Karpas-422 (cell line): ENCODE results near the gene EEF1AKMT3. TPM values are rescaled to one million over a fixed set of nuclear protein-coding genes. Genes with fewer than 3 reads are reported as not detected.

Source experiments
- DNase-seq: peaks from one replicate; pipeline ENCODE4 v3.0.0-alpha.2; 2015
- H2AFZ ChIP-seq: fragments of 200-600 bp; sonication (generic); 2 replicates; pipeline ENCODE4 v1.6.1; 2014; ENCODE audit warnings: antibody characterized with exemption, low read length, mixed read lengths
- H3K27ac ChIP-seq: fragments of 200-600 bp; sonication (generic); 2 replicates; pipeline ENCODE4 v1.5.1; 2014; ENCODE audit warnings: mild to moderate bottlenecking, low read length, moderate library complexity
- H3K27me3 ChIP-seq: fragments of 200-600 bp; sonication (generic); 2 replicates; pipeline ENCODE4 v1.6.1; 2014; ENCODE audit warnings: low read length, mixed read lengths
- H3K36me3 ChIP-seq: fragments of 200-600 bp; sonication (generic); 2 replicates; pipeline ENCODE4 v1.6.1; 2014; ENCODE audit warnings: low read length, mixed read lengths; ENCODE audit not compliant: insufficient read depth
- H3K4me1 ChIP-seq: fragments of 200-600 bp; sonication (generic); 2 replicates; pipeline ENCODE4 v1.6.1; 2014; ENCODE audit warnings: mild to moderate bottlenecking, low read length, mixed read lengths
- H3K4me2 ChIP-seq: fragments of 200-600 bp; sonication (generic); 2 replicates; pipeline ENCODE4 v1.6.1; 2014; ENCODE audit warnings: low read length, low read depth, mild to moderate bottlenecking; ENCODE audit not compliant: poor library complexity, severe bottlenecking
- H3K4me3 ChIP-seq: fragments of 200-600 bp; sonication (generic); 2 replicates; pipeline ENCODE4 v1.5.1; 2014; ENCODE audit warnings: mild to moderate bottlenecking, antibody characterized with exemption, low read length, mixed read lengths
- H3K79me2 ChIP-seq: fragments of 200-600 bp; sonication (generic); 2 replicates; pipeline ENCODE4 v1.6.1; 2014; ENCODE audit warnings: mild to moderate bottlenecking, low read length, mixed read lengths
- H3K9ac ChIP-seq: fragments of 200-600 bp; sonication (generic); 2 replicates; pipeline ENCODE4 v1.6.0; 2014; ENCODE audit warnings: low read length
- H3K9me2 ChIP-seq: fragments of 200-600 bp; sonication (generic), shearing (Covaris generic); replicated peaks from 2 replicates; pipeline ENCODE4 v1.6.0; 2014; ENCODE audit warnings: mild to moderate bottlenecking, low read length, moderate library complexity; ENCODE audit not compliant: insufficient read depth
- H3K9me3 ChIP-seq: fragments of 300-700, 200-600 bp; sonication (generic); 2 replicates; pipeline ENCODE4 v1.6.1; 2014; ENCODE audit warnings: low read length, mixed read lengths
- H4K20me1 ChIP-seq: fragments of 200-600 bp; sonication (generic); 2 replicates; pipeline ENCODE4 v1.6.1; 2014; ENCODE audit warnings: mild to moderate bottlenecking, antibody characterized with exemption, low read length, low read depth; ENCODE audit not compliant: insufficient read depth
- total RNA-seq: library from RNA; depleted of rRNA; stranded (reverse); fragments of >200 nt; shearing (Covaris generic); gene quantifications from 2 replicates; pipeline ENCODE4 v1.2.3, GENCODE V29; 2014; ENCODE audit warnings: low replicate concordance; rRNA removed

Gene EEF1AKMT3
- 4.1 and 5.5 TPM in 2 replicates for total RNA-seq

GRCh38 chr12:57772429-57773322, at the start of gene EEF1AKMT3:
TSS of gene EEF1AKMT3 (plus strand) at chr12:57772614. CDS start at chr12:57772725, 111 bp downstream.
- H3K9me2 ChIP-seq: no peaks in the 10 kb centered on the region
- H3K9ac ChIP-seq: peak within 1 kb of the TSS; percentile 85
- H3K4me1 ChIP-seq: peaks cover 27% of the 10 kb centered on the region
- H2AFZ ChIP-seq: peak within 1 kb of the TSS; percentile 94
- no peaks in the 10 kb centered on the region for H3K27me3 ChIP-seq
- H3K9me3 ChIP-seq: no peaks in the 10 kb centered on the region
- H3K27ac ChIP-seq: peak within 1 kb of the TSS; percentile 47; the same call in 1 of the 2 replicates
- peaks cover 4% of the 10 kb centered on the region; the same call in 1 of the 2 replicates for H3K36me3 ChIP-seq
- peak; percentile 64 for DNase-seq
- peak within 1 kb of the TSS; percentile 80 for H3K4me2 ChIP-seq
- peak within 1 kb of the TSS; percentile 94 for H3K4me3 ChIP-seq
- peaks cover 16% of the 10 kb centered on the region for H3K79me2 ChIP-seq
- H4K20me1 ChIP-seq: no peaks in the 10 kb centered on the region

- Histone ChIP-seq H3K36me3 (peaks cover 10% of the 10 kb centered on the region; the same call in 1 of the 2 replicates), H4K20me1 (no peaks in the 10 kb centered on the region), H3K4me2 (no peak overlapping the region), H3K79me2 (no peaks in the 10 kb centered on the region), H3K9me3 (no peaks in the 10 kb centered on the region), H3K9me2 (no peaks in the 10 kb centered on the region), H3K4me1 (no peaks in the 10 kb centered on the region), H3K27me3 (no peaks in the 10 kb centered on the region), H3K27ac (no peak overlapping the region), H2AFZ (no peak overlapping the region), H3K4me3 (no peak overlapping the region), H3K9ac (no peak overlapping the region)
- DNase-seq: no peak
Observed at GRCh38 chr12:57722716-57723629, 49.4 kb upstream of the EEF1AKMT3 start.

GRCh38 chr12:57723630-57723962, 48.8 kb upstream of the EEF1AKMT3 start:
- H3K36me3 ChIP-seq: peaks cover 8% of the 10 kb centered on the region; the same call in 1 of the 2 replicates

GRCh38 chr12:57724003-57724935, 48.1 kb upstream of the EEF1AKMT3 start:
- Histone ChIP-seq H3K79me2 (no peaks in the 10 kb centered on the region), H3K4me2 (no peak overlapping the region), H3K4me1 (no peaks in the 10 kb centered on the region), H3K36me3 (0 out of 2 replicates have a peak, but pooled peaks cover 5% of the 10 kb centered on the region), H2AFZ (no peak overlapping the region), H3K27me3 (no peaks in the 10 kb centered on the region), H3K9me3 (no peaks in the 10 kb centered on the region), H3K9me2 (no peaks in the 10 kb centered on the region), H3K9ac (no peak overlapping the region), H4K20me1 (no peaks in the 10 kb centered on the region), H3K4me3 (no peak overlapping the region), H3K27ac (no peak overlapping the region)
- DNase-seq: no peak

More at GRCh38 chr12:57723630-57723962, 48.8 kb upstream of the EEF1AKMT3 start:
- Histone ChIP-seq H3K27me3 (no peaks in the 10 kb centered on the region), H3K27ac (no peak overlapping the region), H3K9me2 (no peaks in the 10 kb centered on the region), H3K79me2 (no peaks in the 10 kb centered on the region), H3K4me3 (no peak overlapping the region), H3K9me3 (no peaks in the 10 kb centered on the region), H2AFZ (no peak overlapping the region), H3K9ac (no peak overlapping the region), H4K20me1 (no peaks in the 10 kb centered on the region), H3K4me1 (no peaks in the 10 kb centered on the region), H3K4me2 (no peak overlapping the region)
- DNase-seq: no peak

- Histone ChIP-seq H3K27ac (no peak overlapping the region), H3K9me3 (no peaks in the 10 kb centered on the region), H3K4me1 (no peaks in the 10 kb centered on the region), H2AFZ (no peak overlapping the region), H3K27me3 (no peaks in the 10 kb centered on the region), H3K9me2 (no peaks in the 10 kb centered on the region), H4K20me1 (no peaks in the 10 kb centered on the region), H3K36me3 (peaks cover 1% of the 10 kb centered on the region; the same call in 1 of the 2 replicates), H3K9ac (no peak overlapping the region), H3K4me3 (no peak overlapping the region), H3K4me2 (no peak overlapping the region), H3K79me2 (no peaks in the 10 kb centered on the region)
- DNase-seq: no peak
Observed at GRCh38 chr12:57724936-57725740, 47.3 kb upstream of the EEF1AKMT3 start.

- Histone ChIP-seq H3K9ac (no peak overlapping the region), H2AFZ (no peak overlapping the region), H3K36me3 (peaks cover 5% of the 10 kb centered on the region; the same call in 1 of the 2 replicates)
Observed at GRCh38 chr12:57725851-57726150, 46.6 kb upstream of the EEF1AKMT3 start.

More at GRCh38 chr12:57725851-57726150, 46.6 kb upstream of the EEF1AKMT3 start:
- H3K9me2 ChIP-seq: no peaks in the 10 kb centered on the region
- no peaks in the 10 kb centered on the region for H3K4me1 ChIP-seq
- no peaks in the 10 kb centered on the region for H4K20me1 ChIP-seq
- no peak overlapping the region for H3K4me2 ChIP-seq
- no peak overlapping the region for H3K27ac ChIP-seq
- H3K4me3 ChIP-seq: no peak overlapping the region
- no peaks in the 10 kb centered on the region for H3K27me3 ChIP-seq
- H3K9me3 ChIP-seq: no peaks in the 10 kb centered on the region
- no peak for DNase-seq
- no peaks in the 10 kb centered on the region for H3K79me2 ChIP-seq
